Measurements from ENCODE around the gene NOL3. TPM values are rescaled to one million over a fixed set of nuclear protein-coding genes. Genes with fewer than 3 reads are reported as not detected.

NOL3 gene
- total RNA-seq, 1 experiment from 2014 or later = 5.6 TPM

DNA sequence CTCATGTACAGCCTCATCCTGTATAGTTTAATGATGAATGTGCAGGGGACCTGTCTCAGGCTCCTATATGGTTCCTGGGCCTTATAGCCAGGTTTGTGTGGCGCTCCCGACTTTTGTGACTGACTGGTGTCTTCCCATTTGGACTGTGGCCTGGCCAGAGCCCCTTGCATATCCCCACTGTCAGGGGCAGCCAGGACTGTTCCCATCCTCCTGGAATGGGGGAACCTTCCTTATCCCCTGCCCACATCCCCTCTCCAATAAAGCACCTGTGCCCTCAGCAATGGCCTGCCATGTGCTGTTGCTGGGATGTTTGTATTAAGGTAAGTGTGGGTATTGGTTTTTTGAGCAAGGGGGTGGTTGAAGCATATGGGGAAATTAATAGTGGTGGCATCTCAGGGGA lies 22.1 kb upstream of the NOL3 start:
- H2AK5ac ChIP-seq (ENCODE audit: insufficient read length, low read length) = no peak overlapping the region
- H3K4me2 ChIP-seq (ENCODE audit: insufficient read depth, insufficient read length, low read length) = no peak overlapping the region
- peaks cover 0 to 3% of the 10 kb centered on the region in 2 experiments; a peak in 2 of 5 replicates for H3K9me3 Mint-ChIP-seq
- no peaks in the 10 kb centered on the region for H4K20me1 ChIP-seq (ENCODE audit: control insufficient read depth, insufficient read depth, insufficient read length)
- no peak overlapping the region for H3K27ac ChIP-seq (ENCODE audit: insufficient read length, low read depth, low read length)
- H3T11ph ChIP-seq (ENCODE audit: low read length) = no peak overlapping the region
- H3K27me3 ChIP-seq (ENCODE audit: insufficient read depth, low read length) = peaks cover 12% of the 10 kb centered on the region; the same call in 1 of the 2 replicates
- H3K9me3 ChIP-seq (ENCODE audit: control insufficient read depth, low read depth, low read length) = no peaks in the 10 kb centered on the region
- peaks cover 10 to 14% of the 10 kb centered on the region in 2 experiments for H3K4me1 Mint-ChIP-seq
- no peaks in the 10 kb centered on the region for H3K79me1 ChIP-seq (ENCODE audit: insufficient read depth, low read depth, low read length, poor library complexity, severe bottlenecking)
- no peak overlapping the region for H3K56ac ChIP-seq (ENCODE audit: insufficient read length, low read depth, low read length)
- H2BK15ac ChIP-seq (ENCODE audit: low read depth, low read length) = no peak overlapping the region
- TF ChIP-seq, protein P1, sequence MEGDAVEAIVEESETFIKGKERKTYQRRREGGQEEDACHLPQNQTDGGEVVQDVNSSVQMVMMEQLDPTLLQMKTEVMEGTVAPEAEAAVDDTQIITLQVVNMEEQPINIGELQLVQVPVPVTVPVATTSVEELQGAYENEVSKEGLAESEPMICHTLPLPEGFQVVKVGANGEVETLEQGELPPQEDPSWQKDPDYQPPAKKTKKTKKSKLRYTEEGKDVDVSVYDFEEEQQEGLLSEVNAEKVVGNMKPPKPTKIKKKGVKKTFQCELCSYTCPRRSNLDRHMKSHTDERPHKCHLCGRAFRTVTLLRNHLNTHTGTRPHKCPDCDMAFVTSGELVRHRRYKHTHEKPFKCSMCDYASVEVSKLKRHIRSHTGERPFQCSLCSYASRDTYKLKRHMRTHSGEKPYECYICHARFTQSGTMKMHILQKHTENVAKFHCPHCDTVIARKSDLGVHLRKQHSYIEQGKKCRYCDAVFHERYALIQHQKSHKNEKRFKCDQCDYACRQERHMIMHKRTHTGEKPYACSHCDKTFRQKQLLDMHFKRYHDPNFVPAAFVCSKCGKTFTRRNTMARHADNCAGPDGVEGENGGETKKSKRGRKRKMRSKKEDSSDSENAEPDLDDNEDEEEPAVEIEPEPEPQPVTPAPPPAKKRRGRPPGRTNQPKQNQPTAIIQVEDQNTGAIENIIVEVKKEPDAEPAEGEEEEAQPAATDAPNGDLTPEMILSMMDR (conservative IDR thresholded peaks at IDR 0.05) = no peak
- H3K4me3 Mint-ChIP-seq = no peak overlapping the region; a peak in 1 of 5 replicates
- H3K27ac Mint-ChIP-seq = no peak overlapping the region; a peak in 1 of 7 replicates
- H3K23ac ChIP-seq (ENCODE audit: insufficient read length, low read depth, low read length) = no peak overlapping the region
- no peak overlapping the region for H2BK20ac ChIP-seq (ENCODE audit: low read depth, low read length, poor library complexity, severe bottlenecking)
- no peak overlapping the region for H2BK120ac ChIP-seq (ENCODE audit: low read depth, low read length, poor library complexity, severe bottlenecking)
- H3K4me1 ChIP-seq (ENCODE audit: insufficient read depth, low read length) = no peaks in the 10 kb centered on the region
- H3K14ac ChIP-seq (ENCODE audit: insufficient read depth, low read length) = no peak overlapping the region
- no peaks in the 10 kb centered on the region for H3K79me2 ChIP-seq (ENCODE audit: insufficient read depth, low read length)
- no peak overlapping the region for H2AFZ ChIP-seq (ENCODE audit: low read length)
- no peak overlapping the region for H4K8ac ChIP-seq (replicated peaks; ENCODE audit: insufficient read length, low read depth, low read length)
- H3K18ac ChIP-seq (ENCODE audit: insufficient read length, low read depth, low read length) = no peak overlapping the region
- no peak overlapping the region for H3K9ac ChIP-seq (ENCODE audit: extremely low read depth, insufficient read length, low read length)
- no peak overlapping the region for H4K5ac ChIP-seq (ENCODE audit: insufficient read length, low read depth, low read length)
- H4K91ac ChIP-seq (ENCODE audit: insufficient read length, low read depth, low read length) = no peak overlapping the region
- H3K36me3 Mint-ChIP-seq (ENCODE audit: insufficient read depth in 1 of 3, low read depth in 3 of 3) = peaks cover 13 to 54% (median 54%) of the 10 kb centered on the region in 3 experiments
- DNase-seq = no peak
- no peak overlapping the region for H3K4ac ChIP-seq (ENCODE audit: low read depth, low read length)
- H3K23me2 ChIP-seq (ENCODE audit: insufficient read length, low read depth, low read length, poor library complexity, severe bottlenecking) = peaks cover 5% of the 10 kb centered on the region
- peaks cover 23% of the 10 kb centered on the region for H3K27me3 Mint-ChIP-seq (ENCODE audit: low read depth)
- H2BK12ac ChIP-seq (ENCODE audit: insufficient read length, low read depth, low read length) = no peak overlapping the region
- H2BK5ac ChIP-seq (ENCODE audit: insufficient read length, low read length) = no peak overlapping the region
- no CpG with 5 or more reads among the region's 2 CpGs for WGBS (ENCODE audit: extremely low coverage, insufficient read length, low lambda C conversion rate)
